ENCODE data around the gene PDE4D. TPM values are rescaled to one million over a fixed set of nuclear protein-coding genes. Genes with fewer than 3 reads are reported as not detected.
A peak's percentile ranks its signal among the peaks of the same experiment; 100 is the strongest.

Gene PDE4D
- total and polyA plus RNA-seq, 2 donors (not counting 1 experiment from before 2014, with no cell fraction given): 14.9 to 171 TPM

- no peak overlapping the region for H2AFZ ChIP-seq (ENCODE audit: insufficient read depth, low read depth, low read length, poor library complexity, severe bottlenecking)
- intact Hi-C loops (cut with micrococcal nuclease): loop anchor here (10.0 kb wide), 2 partner anchors 732 to 758 kb away; no protein-coding TSS in a partner anchor
- no peak overlapping the region for H3K4me2 ChIP-seq (replicated peaks; ENCODE audit: low read depth, low read length, poor library complexity, severe bottlenecking)
- Mint-ChIP-seq H3K9me3 (ENCODE audit: insufficient read depth) (no peaks in the 10 kb centered on the region), H3K4me1 (peaks cover 67% of the 10 kb centered on the region), H3K4me3 (no peak overlapping the region), H3K27ac (peak overlapping the region; percentile 34), H3K27me3 (no peaks in the 10 kb centered on the region)
- no peaks in the 10 kb centered on the region for H3K79me2 ChIP-seq (ENCODE audit: control insufficient read depth, insufficient read depth, low read length)
- ATAC-seq (ENCODE audit: low read depth) (no peak), DNase-seq (no peak)
- H3K27ac ChIP-seq (ENCODE audit: low read length in 2 of 2): no peak overlapping the region
- no peak overlapping the region for H3K9ac ChIP-seq (ENCODE audit: low read length)
- no peak for TF ChIP-seq CTCF (IDR thresholded peaks at IDR 0.05)
- no peak for TF ChIP-seq EZH2 (IDR thresholded peaks at IDR 0.05; ENCODE audit: borderline replicate concordance, insufficient read depth, low read depth, low read length, poor library complexity, severe bottlenecking)
- no peaks in the 10 kb centered on the region for H3K36me3 ChIP-seq (replicated peaks in 1 of 2; ENCODE audit: control extremely low read depth in 1 of 2, control insufficient read depth in 1 of 2, extremely low read depth in 1 of 2, insufficient read depth in 2 of 2, low read length in 1 of 2)
- no peaks in the 10 kb centered on the region for H3K9me3 ChIP-seq (ENCODE audit: control extremely low read depth in 1 of 3, control insufficient read depth in 2 of 3, insufficient read depth in 1 of 3, low read length in 2 of 3)
- H4K20me1 ChIP-seq (ENCODE audit: control insufficient read depth, insufficient read depth, low read length, poor library complexity, severe bottlenecking): no peaks in the 10 kb centered on the region
- no peak overlapping the region for H3K4me3 ChIP-seq (ENCODE audit: control extremely low read depth in 1 of 5, extremely low read depth in 1 of 5, insufficient read depth in 1 of 5, low read depth in 2 of 5, low read length in 4 of 5)
- no peaks in the 10 kb centered on the region for H3K27me3 ChIP-seq (replicated peaks in 1 of 4; ENCODE audit: control extremely low read depth in 1 of 4, control insufficient read depth in 3 of 4, insufficient read depth in 4 of 4, low read length in 3 of 4)
- ChIA-PET CTCF (interaction anchor here (0.6 to 2.1 kb wide), 3 partner anchors 17 to 289 kb away, joined by 3 to 9 read pairs (median 3); no protein-coding TSS in a partner anchor), POLR2A (no interaction called here)
- 89% methylated on average over 5 of the region's 6 CpGs for WGBS (ENCODE audit: insufficient coverage)
- peaks cover 36 to 38% of the 10 kb centered on the region in 2 donors for H3K4me1 ChIP-seq (ENCODE audit: control insufficient read depth in 2 of 2, insufficient read depth in 2 of 2, low read length in 2 of 2)
Observed at GRCh38 chr5:59792983-59793585, 100.4 kb downstream of the PDE4D start.

GRCh38 chr5:59791617-59792016 is 101.9 kb downstream of the PDE4D start:
- DNase-seq (no peak), ATAC-seq (ENCODE audit: low read depth) (no peak)
- Histone ChIP-seq H3K9ac (ENCODE audit: low read length) (no peak overlapping the region), H3K27ac (ENCODE audit: low read length in 2 of 2) (peak overlapping the region in 1 of 2 donors; percentile 83), H3K36me3 (replicated peaks in 1 of 2; ENCODE audit: control extremely low read depth in 1 of 2, control insufficient read depth in 1 of 2, extremely low read depth in 1 of 2, insufficient read depth in 2 of 2, low read length in 1 of 2) (no peaks in the 10 kb centered on the region), H2AFZ (ENCODE audit: insufficient read depth, low read depth, low read length, poor library complexity, severe bottlenecking) (no peak overlapping the region), H3K27me3 (replicated peaks in 1 of 4; ENCODE audit: control extremely low read depth in 1 of 4, control insufficient read depth in 3 of 4, insufficient read depth in 4 of 4, low read length in 3 of 4) (no peaks in the 10 kb centered on the region), H3K9me3 (ENCODE audit: control extremely low read depth in 1 of 3, control insufficient read depth in 2 of 3, insufficient read depth in 1 of 3, low read length in 2 of 3) (no peaks in the 10 kb centered on the region), H3K79me2 (ENCODE audit: control insufficient read depth, insufficient read depth, low read length) (no peaks in the 10 kb centered on the region), H3K4me1 (ENCODE audit: control insufficient read depth in 2 of 2, insufficient read depth in 2 of 2, low read length in 2 of 2) (peaks cover 35 to 36% of the 10 kb centered on the region in 2 donors), H3K4me3 (ENCODE audit: control extremely low read depth in 1 of 5, extremely low read depth in 1 of 5, insufficient read depth in 1 of 5, low read depth in 2 of 5, low read length in 4 of 5) (no peak overlapping the region), H4K20me1 (ENCODE audit: control insufficient read depth, insufficient read depth, low read length, poor library complexity, severe bottlenecking) (no peaks in the 10 kb centered on the region), H3K4me2 (replicated peaks; ENCODE audit: low read depth, low read length, poor library complexity, severe bottlenecking) (no peak overlapping the region)
- Mint-ChIP-seq H3K27ac (peak overlapping the region; percentile 71), H3K4me1 (peaks cover 65% of the 10 kb centered on the region), H3K4me3 (no peak overlapping the region), H3K9me3 (ENCODE audit: insufficient read depth) (no peaks in the 10 kb centered on the region), H3K27me3 (no peaks in the 10 kb centered on the region)
- TF ChIP-seq CTCF (IDR thresholded peaks at IDR 0.05) (no peak), EZH2 (IDR thresholded peaks at IDR 0.05; ENCODE audit: borderline replicate concordance, insufficient read depth, low read depth, low read length, poor library complexity, severe bottlenecking) (no peak)
- WGBS (ENCODE audit: insufficient coverage): no CpG with 5 or more reads among the region's 3 CpGs
- intact Hi-C loops (cut with micrococcal nuclease): loop anchor here (2.0 to 10.0 kb wide), 4 partner anchors 23 to 757 kb away; no protein-coding TSS in a partner anchor
- POLR2A ChIA-PET: no interaction called here
- CTCF ChIA-PET: interaction anchor here (0.7 to 7.6 kb wide), 5 partner anchors 8 to 402 kb away, joined by 3 to 43 read pairs (median 9); no protein-coding TSS in a partner anchor
